Fibroblast of lung (primary cell): Measurements from ENCODE around the gene DAPK3.

Experiments
- CTCF ChIP-seq, 2 donors: IDR thresholded peaks in 1 of 2; conservative IDR thresholded peaks in 1 of 2; 1 replicate in 1 of 2; 2 replicates in 1 of 2; pipeline ENCODE4 v1.5.1; 2011 to 2012; ENCODE audit warnings: low read length in 2 of 2, control low read depth in 1 of 2, inconsistent platforms in 1 of 2, low read depth in 1 of 2, mild to moderate bottlenecking in 1 of 2
- EZH2 ChIP-seq: IDR thresholded peaks from 2 replicates; pipeline ENCODE4 v1.5.1; 2012; ENCODE audit warnings: low read length, control low read depth, mild to moderate bottlenecking; ENCODE audit errors: missing control alignments

GRCh38 chr19:4016486-4016885 is 45.6 kb upstream of the DAPK3 start:
- TF ChIP-seq CTCF (conservative IDR thresholded peaks at IDR 0.05 in 1 of 2, IDR thresholded peaks at IDR 0.05 in 1 of 2; ENCODE audit: low read depth in 1 of 2, low read length in 2 of 2) (no peak), EZH2 (no peak)
